GM12892 (cell line): ENCODE measurements around the gene CNPY1.

ENCODE experiments used
- POLR2A ChIP-seq: IDR thresholded peaks from 2 replicates; pipeline ENCODE4 v1.6.1; 2011; ENCODE audit warnings: low read depth, low read length, control low read depth
- POLR2AphosphoS5 ChIP-seq: IDR thresholded peaks from 2 replicates; pipeline ENCODE4 v1.6.1; 2011; ENCODE audit warnings: low read depth, low read length, control low read depth

DNA sequence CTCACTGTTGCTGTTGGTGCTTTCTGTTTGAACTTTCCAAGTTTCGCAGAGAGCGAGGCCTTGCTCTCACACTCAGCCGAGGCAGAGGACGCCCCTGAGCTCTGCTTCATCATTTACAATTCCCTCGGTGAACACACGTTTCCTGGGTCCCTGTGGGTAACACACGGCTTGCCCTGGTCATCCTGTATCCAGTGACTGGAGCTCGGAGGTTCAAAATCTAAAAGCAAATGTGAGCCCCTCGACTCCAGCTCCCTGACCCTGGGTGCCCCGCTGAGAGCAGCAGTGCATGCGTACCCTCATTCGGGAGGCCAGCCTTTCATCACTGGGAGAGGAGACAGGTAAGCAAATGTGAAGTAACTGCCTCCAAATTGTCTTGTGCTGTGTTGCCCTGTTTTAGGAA lies 5.8 kb downstream of the CNPY1 start:
- no peak for TF ChIP-seq POLR2AphosphoS5
- no peak for TF ChIP-seq POLR2A
